HG02759 (cell line): ENCODE data around the gene MB21D2.
"Not testable (repeated sequence)": the region's sequence is repeated elsewhere in the genome, so short reads cannot be mapped to it uniquely, and the experiment has no call there.

Experiments used
- ATAC-seq: cut with Tn5 transposase; IDR thresholded peaks from one replicate; pipeline ENCODE4 v1.9.1; 2021; ENCODE audit warnings: mild to moderate bottlenecking, moderate library complexity; ENCODE audit not compliant: unreplicated experiment

MB21D2 gene

DNA sequence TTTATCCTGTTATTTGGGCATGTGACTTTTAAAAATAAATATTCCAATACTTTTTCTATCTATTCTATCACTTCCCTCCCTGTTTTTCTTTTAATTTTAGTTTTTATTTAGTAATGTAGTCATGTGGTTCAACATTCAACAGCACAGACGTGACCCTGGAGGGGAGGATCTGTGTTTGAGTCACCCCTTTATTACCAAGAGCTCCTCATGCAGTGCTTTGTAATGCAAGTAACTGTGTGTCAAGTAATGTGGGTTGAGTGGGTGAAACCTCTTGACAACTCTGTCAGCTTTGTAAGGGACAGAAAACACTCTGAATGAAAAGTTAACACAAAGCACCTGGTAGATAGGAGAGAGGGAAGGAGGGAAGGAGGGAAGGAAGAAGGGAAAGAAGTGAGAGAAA, 100.6 kb downstream of the MB21D2 start:
- peak; percentile 63 for ATAC-seq

DNA sequence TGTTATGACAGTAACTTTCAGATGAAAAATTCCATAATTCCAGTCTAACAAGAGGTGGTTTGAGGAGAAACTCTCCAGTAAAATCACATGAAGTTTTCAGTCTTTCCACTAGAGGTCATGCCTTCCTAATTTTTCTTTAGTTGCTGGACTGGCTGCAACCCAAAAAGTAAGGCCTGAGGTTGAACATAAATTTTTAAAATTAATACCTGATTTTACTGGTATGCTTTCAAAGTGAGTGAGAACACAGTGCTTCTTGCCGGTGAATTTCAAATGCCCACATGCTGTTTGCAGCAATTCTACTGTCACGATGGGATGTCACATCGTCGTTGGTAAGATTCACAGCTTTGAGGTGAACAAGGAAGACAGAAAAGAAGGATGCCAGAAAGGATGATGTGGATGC, 101.3 kb downstream of the MB21D2 start:
- no peak for ATAC-seq

DNA sequence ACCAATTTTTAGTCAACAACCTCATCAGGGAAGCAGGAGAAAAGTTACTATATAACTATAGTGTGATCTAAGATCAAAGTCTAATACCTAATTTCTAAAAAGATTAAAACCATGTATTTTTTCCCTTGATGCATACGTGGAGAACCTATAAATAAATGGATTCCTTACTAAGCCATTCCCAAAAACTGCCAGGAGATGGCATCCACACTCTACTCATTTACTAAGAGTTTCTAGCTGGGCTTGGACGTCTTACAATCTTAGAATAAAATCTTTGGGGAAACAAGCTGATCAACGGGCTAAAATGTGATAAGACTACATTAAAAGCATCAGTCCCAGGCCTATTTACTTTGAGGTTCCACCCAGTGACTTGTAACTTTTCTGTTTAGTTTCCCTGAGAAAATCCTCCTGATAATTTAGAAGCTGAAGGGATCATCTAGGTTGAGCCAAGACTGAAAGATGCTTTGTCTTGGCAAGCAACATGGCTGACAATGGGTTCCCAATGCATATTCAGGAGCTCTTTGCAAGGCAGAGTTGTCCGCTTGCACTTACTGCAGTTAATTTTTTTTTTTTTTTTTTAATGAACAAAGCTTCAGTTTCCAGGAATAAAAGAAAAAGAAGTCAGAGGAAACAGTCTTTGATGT, 104.8 kb downstream of the MB21D2 start:
- ATAC-seq = no peak

DNA sequence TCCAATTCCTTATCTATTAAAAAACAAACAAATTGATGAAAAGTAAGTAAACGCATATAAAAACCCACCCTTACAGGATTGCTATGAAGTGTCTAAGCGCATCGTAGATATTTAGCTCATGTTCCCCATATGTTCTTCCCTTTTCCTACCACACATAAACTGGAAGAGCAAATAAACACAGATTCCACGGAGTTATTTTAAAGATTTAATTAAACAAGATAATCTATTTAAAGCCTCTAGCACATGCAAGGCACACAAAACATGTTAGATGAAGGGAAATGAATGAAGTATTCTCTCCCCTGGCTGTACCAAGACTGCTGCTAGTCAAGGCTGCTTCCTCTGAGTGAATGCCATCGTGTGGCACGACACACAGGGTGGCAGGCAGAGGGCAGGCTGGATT, 111.9 kb downstream of the MB21D2 start:
- no peak for ATAC-seq

DNA sequence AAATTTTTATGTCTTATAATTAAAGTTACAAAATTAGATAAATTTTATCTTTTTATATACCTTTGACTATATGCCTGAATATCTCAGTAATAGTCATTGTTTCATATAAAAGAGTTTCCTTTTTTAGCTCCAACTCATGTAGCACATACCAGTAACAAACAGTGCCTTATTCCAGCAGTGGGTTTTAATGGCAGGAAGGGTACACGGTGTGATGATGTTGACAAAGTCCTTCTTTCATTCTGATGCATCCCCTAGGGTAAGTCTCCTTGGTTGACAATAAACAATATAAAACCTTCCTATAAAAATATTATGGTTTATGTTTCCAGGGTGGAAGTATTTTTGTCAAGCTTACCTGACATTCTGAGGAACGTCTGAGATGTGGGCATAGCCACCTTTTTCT, 113.2 kb downstream of the MB21D2 start:
- ATAC-seq = no peak

DNA sequence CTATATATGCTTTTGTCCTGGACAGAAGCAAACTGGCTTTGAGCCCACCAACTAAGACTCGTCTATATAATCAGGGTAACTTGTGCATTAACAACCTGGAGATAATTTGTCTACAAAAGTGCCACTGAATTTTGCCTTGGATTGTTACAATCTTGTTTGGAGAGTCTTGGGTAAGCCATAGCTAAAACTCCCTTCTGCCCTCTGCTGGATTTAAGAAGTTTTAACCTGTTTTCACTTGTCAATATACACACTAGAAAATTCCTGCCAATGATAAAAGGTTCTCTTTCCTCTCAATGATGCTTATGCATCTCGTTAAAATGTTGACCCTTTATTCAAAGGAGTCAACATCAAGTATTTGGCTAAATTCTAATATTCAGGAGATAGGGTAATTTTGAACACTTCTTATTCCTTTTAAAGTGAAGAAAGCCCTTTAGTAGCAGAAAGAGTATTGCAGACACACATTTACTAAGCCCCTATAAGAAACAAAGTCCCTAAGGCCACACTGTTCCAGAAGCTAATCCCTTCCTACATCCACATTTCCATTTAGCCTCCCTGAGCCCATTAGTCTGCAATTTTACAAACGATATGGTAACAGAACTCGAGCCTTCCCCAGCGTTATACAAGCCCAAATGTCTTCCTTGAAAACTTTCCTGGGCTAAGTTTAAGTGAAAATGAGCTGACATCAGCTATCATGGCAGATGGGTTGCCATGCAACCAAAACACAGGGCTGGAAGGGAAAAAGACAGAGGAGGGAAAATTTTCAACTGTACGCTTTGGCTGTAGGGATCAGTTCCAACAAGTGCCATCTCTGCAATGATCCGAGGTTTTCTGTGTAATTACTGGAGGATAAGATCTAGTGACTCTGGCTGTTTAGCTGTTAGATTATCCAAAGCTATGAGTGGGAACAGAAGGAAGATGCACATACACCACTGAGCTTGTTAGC, 114.4 kb downstream of the MB21D2 start:
- peak; percentile 67 for ATAC-seq

DNA sequence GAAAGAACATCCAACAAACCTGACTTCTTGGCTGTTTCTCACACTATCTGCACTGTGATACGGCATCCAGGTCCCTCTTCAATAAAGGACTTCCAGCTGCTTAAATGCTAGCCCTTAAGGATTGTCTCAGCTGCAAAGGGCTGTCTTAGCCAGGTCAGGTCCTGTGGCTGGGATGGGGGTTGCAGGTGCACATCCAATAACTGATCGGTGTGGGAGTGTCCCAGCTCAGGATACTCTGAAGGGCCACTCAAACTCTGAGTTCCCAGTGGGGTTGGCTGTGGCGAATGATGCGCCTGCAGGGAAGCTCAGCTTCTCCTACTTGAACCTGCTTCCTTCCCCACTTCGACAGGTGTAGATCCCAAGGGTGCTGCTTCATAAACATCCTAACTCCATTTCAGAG, 115.7 kb downstream of the MB21D2 start:
- ATAC-seq = no peak

DNA sequence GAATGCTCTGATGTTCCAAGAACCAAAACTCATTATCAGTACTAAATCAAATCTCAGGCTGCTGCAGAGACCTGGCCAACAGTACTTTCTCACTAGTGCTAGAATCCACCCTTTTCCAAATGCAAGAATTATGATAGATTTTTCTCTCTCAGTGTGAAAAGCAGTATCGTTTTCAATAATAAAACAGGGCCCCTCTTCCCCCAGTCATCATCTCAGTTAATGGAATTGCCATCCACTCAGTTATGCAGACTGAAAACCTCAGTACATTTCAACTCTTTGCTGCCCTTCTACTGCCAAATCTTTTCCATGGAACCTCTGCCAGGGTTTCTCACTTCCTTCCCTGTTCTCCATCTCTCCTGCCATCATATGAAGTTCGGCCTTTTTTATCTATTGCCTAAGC, 117.9 kb downstream of the MB21D2 start:
- no peak for ATAC-seq

DNA sequence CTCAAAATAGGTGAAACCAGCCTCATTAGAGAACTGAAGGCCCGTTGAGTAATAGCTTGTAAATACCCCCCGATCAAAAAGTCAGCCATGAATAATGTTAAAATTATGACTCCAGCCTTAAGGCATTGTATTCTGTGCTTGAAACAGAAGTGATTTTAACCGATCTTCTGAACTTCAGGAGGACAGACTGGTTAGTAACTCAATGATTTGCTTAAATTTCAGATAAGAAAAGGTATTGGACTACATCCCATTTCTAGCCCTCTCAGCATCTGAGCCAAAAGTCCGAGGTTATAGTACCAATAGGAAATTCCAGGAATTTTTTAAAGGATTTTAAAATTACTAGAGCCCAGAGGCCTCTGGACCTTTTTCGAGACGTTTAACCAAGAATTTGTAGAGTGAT, 122.6 kb downstream of the MB21D2 start:
- ATAC-seq = no peak

DNA sequence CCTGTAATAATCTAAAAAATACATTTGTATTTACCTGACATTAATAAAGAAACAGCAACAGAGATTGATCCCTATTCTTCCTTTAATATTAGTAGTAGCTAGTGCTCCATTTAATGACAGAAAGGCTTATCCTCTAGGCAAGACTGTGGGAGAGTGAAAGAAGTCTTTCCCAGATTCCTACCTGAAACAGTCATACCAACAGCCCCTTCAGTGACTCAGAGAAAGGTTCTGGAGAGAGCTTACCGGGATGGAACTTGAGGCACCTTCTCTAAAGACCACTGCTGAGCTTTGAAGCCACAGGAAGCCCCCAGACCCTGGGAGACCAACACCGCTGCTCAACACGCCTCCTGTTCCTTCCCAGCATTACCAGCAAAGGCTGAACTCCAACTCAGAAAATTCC, 123.4 kb downstream of the MB21D2 start:
- ATAC-seq = no peak

DNA sequence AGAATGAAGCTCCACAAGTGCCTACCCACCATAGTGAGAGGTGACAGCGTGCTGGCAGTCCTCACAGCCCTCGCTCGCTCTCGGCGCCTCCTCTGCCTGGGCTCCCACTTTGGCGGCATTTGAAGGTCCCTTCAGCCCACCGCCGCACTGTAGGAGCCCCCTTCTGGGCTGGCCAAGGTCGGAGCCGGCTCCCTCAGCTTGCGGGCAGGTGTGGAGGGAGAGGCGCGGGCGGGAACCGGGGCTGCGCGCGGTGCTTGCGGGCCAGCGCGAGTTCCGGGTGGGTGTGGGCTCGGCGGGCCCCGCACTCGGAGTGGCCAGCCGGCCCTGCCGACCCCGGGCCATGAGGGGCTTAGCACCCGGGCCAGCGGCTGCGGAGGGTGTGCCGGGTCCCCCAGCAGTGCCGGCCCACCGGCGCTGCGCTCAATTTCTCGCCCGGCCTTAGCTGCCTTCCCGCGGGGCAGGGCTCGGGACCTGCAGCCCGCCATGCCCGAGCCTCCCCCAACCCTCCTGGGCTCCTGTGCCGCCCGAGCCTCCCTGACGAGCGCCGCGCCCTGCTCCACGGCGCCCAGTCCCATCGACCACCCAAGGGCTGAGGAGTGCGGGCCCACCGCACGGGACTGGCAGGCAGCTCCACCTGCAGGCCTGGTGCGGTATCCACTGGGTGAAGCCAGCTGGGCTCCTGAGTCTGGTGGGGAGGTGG, 128.7 kb downstream of the MB21D2 start:
- ATAC-seq = not testable (repeated sequence)

DNA sequence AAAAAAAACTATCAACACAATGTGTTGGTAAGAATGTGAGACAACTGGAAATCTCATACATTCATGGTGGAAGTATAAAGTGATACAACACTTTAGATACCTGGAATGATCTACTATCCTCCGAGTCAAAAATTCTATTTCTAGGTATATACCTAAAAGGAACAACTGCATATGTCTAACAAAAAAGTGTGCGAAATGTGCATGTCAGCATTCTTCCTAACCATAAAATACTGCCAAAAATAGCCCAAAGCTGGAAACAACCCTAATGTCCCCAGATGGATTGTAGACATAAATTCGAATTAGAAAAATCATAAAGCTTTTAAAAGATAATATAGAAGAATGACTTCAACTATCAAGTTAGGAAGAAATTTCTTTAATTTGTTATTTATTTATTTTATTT, 139.1 kb downstream of the MB21D2 start:
- no peak for ATAC-seq

DNA sequence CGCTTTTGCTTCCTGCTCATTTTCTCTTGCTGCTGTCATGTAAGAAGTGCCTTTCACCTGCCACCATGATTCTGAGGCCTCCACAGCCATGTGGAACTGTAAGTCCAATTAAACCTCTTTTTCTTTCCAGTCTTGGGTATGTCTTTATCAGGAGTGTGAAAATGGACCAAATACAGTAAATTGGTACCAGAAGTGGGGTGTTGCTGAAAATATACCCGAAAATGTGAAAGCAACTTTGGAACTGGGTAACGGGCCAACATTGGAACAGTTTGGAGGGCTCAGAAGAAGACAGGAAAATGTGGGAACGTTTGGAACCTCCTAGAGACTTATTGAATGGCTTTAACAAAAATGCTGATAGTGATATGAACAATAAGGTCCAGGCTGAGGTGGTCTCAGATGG, 143.3 kb downstream of the MB21D2 start:
- ATAC-seq = not testable (repeated sequence)

DNA sequence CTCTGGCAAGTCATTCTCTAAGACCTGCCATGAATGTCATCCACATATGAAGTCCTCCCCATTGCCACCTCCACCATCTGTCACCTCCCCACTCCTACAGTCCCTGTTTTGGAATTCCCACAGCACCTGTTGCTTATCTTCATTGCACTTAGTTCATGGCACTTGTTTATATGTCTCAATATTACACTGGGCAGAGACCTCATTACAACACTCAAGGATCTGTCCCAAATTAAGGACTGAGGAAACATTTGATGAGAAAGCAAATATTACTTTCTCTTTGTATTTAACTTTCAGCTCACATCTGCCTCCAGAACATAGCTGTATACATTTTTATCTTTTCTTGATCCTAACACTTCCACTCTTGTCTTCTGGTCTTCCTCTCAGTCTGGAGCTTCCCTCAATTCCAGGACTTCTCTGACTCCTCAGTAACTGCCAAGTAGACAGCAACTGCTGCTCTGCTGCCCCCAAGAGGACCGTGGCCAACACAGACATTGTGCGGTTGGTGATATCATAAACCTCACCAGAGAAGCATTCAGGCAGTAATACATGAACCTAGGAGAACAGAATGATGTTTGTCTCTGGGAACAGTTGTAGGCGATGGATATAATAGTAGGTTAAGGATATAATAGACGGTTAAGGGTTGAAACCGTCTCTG, 145.3 kb downstream of the MB21D2 start:
- ATAC-seq = no peak

DNA sequence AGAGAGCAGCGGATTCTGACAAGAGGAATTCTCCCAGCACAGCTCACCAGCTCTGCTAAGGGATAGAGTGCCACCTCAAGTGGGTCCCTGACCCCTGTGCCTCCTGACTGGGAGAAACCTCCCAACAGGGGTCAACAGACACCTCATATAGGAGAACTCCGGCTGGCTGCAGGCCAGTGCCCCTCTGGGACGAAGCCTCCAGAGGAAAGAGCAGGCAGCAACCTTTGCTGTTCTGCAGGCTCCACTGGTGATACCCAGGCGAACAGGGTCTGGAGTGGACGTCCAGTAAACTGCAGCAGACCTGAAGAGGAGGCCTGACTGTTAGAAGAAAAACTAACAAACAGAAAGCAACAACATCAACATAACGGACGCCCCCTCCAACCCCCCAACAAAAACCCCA, 159.0 kb downstream of the MB21D2 start:
- ATAC-seq = no peak

DNA sequence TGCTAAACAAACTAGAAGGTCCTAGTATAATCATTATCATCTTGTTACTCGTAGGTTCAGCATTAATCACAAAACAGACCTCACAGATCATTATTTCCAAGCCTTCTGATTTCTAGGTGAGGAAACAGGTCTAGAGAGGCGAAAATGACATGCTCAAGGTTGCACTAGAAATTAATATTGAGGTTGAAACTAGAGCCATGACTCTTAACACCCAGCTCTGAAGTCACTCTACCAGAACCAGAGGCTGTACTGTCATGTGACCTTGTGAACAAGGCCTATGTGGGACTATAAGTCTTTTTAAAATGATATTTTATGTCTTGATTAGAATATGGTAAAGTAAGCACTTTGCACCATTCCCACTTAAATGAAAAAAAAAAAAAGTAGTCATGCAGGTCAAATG, 166.5 kb downstream of the MB21D2 start:
- no peak for ATAC-seq

DNA sequence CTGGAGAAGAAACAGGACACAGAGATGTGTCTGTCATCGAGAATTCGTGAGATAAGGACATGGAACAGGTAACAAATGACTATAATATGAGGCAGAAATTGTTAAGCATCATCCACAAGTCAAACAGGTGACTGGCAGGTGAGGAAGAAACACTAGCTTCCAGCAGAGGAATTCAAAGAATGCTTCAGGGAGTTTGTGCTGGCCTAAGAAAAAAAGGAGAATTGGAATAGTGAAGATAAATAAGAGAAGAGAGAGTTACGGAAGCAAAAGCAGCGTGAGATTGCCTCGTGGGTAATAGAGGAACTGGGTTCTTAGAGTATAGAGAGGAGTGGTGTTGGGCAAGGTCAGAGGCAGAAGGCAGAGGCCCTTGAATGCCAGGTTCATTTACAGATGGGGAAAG, 167.5 kb downstream of the MB21D2 start:
- ATAC-seq = no peak

DNA sequence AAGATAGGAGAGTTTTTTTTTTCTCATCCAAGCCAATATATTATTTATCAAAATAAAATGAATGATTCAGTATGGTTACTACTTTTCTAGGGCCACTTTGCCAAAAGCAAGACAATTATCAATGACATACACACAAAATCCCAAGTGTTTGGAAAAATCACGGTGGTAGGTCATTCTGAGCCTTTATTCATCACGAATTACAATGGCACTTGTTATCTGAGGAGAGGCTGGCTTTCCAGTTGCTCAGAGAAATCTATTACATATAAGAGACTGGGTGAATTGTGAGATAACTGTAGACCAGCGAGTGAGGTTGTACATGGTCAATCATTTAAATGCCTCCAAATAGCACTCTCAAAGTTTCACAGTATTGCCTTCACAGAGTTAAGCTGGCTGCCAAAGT, 169.9 kb downstream of the MB21D2 start:
- no peak for ATAC-seq

DNA sequence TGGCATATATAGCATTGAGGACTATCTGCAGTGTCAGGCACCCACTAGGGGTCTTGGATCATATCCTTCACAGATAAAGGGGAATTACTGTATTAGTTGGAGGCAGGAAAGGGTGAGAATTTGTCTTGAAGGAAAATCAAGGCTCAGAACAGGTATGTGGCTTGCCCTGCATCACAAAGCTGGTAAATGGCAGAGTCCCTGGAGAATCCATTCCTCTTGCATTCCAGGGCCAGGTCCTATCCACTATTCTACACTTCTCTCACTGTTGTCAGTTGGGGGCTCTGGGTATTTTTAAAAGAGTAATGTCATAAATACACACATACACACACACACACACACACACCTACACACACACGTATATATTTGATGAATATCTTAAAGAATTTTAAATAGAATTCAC, 170.5 kb downstream of the MB21D2 start:
- ATAC-seq = no peak
